Dedifferentiated amniotic fluid mesenchymal stem cell (primary cell): ENCODE measurements around the gene PCDHGB4.
"Not testable (repeated sequence)": the region's sequence is repeated elsewhere in the genome, so short reads cannot be mapped to it uniquely, and the experiment has no call there.

Experiments
- DNase-seq: peaks from one replicate; pipeline ENCODE4 v3.0.0-alpha.2; 2016; ENCODE audit errors: extremely low spot score

The PCDHGB4 gene

DNA sequence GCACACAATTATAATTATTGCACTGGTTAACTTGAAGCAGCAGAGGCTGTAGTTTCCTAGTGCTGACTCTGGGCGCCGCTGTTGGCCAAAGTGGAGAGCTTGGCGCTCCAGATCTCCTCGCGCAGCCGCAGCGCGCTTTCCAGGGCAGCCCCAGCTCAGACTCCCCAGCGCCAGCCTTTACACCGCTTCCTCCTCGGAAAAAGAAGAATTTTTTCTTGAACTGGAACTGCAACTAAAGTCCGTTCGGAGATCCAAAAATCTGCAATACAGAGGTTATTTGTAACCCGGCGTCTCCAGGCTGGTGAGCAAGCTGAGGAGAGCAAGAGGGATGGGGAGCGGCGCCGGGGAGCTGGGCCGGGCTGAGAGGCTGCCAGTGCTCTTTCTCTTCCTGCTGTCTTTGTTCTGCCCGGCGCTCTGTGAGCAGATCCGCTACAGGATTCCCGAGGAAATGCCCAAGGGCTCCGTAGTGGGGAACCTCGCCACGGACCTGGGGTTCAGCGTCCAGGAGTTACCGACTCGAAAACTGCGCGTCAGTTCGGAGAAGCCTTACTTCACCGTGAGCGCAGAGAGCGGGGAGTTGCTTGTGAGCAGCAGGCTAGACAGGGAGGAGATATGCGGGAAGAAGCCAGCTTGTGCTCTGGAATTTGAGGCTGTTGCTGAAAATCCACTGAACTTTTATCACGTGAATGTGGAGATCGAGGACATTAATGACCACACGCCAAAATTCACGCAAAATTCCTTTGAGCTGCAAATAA is at the start of gene PCDHGB4:
Gene PCDHGB4 (plus strand): TSS at position 142 of the 755 bp plus-strand sequence. CDS start 187 bp downstream, at position 329.
- not testable (repeated sequence) for DNase-seq

- no peak for DNase-seq
Measured at GRCh38 chr5:141338538-141339306, 48.8 kb upstream of the PCDHGB4 start, which contains the start of gene PCDHGA2. Gene PCDHGA2 (plus strand): TSS chr5:141338760.

- DNase-seq = not testable (repeated sequence)
Measured at GRCh38 chr5:141340781-141341354, 46.6 kb upstream of the PCDHGB4 start.

DNA sequence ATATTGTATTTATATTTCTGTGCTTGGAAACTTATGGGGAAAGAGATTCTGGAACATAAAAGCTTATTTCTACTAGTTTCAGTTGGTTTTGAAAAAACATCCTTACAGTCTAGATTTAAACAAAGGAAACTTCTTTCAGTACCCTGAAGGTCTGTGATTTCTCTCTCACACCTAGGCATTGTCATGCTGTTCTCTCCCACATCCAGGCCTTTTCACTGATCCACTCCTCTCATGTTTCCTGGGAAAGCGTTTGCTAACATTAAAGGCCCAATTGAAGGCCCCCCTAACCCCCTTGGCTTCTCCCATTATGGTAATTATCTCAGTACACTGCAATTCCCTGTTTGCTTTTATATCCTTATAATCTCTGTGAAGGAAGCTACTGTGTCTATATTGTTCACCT is 44.7 kb upstream of the PCDHGB4 start:
- DNase-seq = no peak

- DNase-seq = no peak
Measured at GRCh38 chr5:141343242-141343952, 44.1 kb upstream of the PCDHGB4 start, which contains the start of gene PCDHGA3. Gene PCDHGA3 (plus strand): TSS chr5:141343829. CDS start chr5:141344034, 205 bp downstream.

DNA sequence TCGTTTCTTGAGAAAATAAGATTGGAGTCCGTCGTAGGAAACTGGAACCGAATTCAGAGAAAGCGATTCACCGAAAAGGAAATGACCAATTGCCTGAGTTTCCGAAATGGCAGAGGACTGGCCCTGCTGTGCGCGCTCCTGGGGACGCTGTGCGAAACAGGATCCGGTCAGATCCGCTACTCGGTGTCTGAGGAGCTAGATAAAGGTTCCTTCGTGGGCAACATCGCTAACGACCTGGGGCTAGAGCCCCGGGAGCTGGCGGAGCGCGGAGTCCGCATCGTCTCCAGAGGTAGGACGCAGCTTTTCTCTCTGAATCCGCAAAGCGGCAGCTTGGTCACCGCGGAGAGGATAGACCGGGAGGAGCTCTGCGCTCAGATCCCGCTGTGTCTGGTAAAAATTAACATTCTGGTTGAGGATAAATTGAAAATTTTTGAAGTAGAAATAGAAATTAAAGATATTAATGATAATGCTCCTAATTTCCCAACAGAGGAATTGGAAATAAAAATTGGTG is 43.5 kb upstream of the PCDHGB4 start:
- DNase-seq = no peak

GRCh38 chr5:141345327-141345726 is 42.2 kb upstream of the PCDHGB4 start:
- no peak for DNase-seq

DNA sequence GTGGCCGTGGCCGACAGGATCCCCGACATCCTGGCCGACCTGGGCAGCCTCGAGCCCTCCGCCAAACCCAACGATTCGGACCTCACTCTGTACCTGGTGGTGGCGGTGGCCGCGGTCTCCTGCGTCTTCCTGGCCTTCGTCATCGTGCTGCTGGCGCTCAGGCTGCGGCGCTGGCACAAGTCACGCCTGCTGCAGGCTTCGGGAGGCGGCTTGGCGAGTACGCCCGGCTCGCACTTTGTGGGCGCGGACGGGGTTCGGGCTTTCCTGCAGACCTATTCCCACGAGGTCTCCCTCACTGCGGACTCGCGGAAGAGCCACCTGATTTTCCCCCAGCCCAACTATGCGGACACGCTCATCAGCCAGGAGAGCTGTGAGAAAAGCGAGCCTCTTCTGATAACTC is 41.5 kb upstream of the PCDHGB4 start:
- DNase-seq = not testable (repeated sequence)

DNA sequence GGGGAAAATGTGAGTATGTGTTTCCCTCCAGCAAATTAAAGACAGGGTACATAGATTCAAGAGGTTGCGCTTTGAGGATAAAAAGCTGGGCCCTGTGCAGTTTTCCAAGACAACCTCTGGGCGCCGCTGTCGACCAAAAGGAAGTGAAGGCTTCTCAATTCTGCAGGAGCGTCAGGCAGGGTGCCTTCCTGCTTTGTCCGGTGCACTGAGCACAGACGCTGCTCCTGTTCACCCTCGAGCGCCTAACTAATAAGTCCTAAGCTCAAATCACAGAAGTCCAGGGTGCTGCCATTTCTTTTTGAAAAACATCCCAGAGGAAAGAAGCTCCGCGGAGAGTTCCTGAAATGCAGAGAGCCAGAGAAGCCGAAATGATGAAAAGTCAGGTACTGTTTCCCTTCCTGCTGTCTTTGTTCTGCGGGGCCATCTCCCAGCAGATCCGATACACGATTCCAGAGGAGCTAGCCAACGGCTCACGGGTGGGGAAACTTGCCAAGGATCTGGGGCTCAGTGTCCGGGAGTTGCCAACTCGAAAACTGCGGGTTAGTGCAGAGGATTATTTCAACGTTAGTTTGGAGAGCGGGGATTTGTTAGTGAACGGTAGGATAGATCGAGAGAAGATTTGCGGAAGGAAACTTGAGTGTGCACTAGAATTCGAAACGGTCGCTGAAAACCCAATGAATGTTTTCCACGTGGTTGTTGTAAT is 37.4 kb upstream of the PCDHGB4 start, which contains the start of gene PCDHGB1:
Gene PCDHGB1 (plus strand): TSS at position 183 of the 703 bp plus-strand sequence. CDS start 162 bp downstream, at position 345.
- DNase-seq = peak; percentile 43

- no peak for DNase-seq
Measured at GRCh38 chr5:141351591-141351990, 35.9 kb upstream of the PCDHGB4 start.

GRCh38 chr5:141354900-141355469 is 32.5 kb upstream of the PCDHGB4 start, which contains the start of gene PCDHGA4:
Gene PCDHGA4 (plus strand): TSS chr5:141355021. CDS start chr5:141355108, 87 bp downstream.
- no peak for DNase-seq

- no peak for DNase-seq
Measured at GRCh38 chr5:141355641-141356040, 31.9 kb upstream of the PCDHGB4 start.

DNA sequence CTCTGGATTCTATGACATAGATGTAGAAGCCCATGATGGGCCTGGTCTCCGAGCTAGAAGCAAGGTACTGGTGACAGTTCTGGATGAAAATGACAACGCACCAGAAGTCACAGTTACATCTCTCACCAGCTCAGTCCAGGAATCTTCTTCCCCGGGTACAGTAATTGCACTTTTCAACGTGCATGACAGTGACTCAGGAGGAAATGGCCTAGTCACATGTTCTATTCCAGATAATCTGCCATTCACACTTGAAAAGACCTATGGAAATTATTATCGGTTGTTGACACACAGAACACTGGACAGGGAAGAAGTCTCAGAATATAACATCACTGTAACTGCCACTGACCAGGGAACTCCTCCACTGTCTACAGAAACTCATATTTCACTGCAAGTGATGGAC is 31.4 kb upstream of the PCDHGB4 start:
- no peak for DNase-seq

- DNase-seq = no peak
Measured at GRCh38 chr5:141356950-141357349, 30.5 kb upstream of the PCDHGB4 start.

GRCh38 chr5:141359790-141360426 is 27.6 kb upstream of the PCDHGB4 start, which contains the start of gene PCDHGB2:
Gene PCDHGB2 (plus strand): TSS chr5:141359994. CDS start chr5:141360136, 142 bp downstream.
- no peak for DNase-seq

DNA sequence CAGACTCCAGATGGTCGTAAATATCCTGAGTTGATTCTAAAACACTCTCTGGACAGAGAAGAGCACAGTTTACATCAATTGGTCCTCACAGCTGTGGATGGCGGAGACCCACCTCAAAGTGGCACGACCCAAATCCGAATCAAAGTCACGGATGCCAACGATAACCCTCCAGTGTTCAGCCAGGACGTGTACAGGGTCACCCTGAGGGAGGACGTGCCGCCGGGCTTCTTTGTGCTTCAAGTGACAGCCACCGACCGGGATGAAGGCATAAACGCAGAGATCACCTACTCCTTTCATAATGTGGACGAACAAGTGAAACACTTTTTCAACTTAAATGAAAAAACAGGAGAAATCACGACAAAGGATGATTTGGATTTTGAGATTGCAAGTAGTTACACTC is 26.8 kb upstream of the PCDHGB4 start:
- no peak for DNase-seq

GRCh38 chr5:141362719-141363118 is 24.8 kb upstream of the PCDHGB4 start:
- no peak for DNase-seq

DNA sequence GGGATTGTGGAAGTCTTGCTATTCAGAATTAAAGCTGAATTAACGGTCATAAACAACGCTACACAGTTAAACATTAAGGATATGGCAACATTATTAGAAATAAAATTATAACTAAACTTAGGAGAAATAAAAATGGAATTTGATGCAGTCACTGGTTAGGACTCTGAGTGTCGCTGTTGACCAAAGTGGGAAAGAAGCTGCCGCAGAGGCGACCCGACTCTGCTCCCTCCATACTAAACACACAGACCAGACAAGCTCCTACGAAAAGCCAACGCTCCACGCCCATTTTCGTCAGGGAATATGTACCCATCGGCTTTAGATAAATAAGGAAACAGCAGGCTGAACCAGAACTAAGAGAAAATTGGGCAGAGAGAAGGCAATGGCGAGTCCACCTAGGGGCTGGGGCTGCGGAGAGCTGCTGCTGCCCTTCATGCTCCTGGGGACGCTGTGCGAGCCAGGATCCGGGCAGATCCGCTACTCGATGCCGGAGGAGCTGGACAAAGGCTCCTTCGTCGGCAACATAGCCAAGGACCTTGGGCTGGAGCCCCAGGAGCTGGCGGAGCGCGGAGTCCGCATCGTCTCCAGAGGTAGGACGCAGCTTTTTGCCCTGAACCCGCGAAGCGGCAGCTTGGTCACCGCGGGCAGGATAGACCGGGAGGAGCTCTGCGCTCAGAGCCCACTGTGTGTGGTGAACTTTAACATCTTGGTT is 23.4 kb upstream of the PCDHGB4 start, which contains the start of gene PCDHGA5:
Gene PCDHGA5 (plus strand): TSS at position 211 of the 709 bp plus-strand sequence. CDS start 169 bp downstream, at position 380.
- DNase-seq = no peak
